Measurements from ENCODE around the gene DHX35.

Gene DHX35

GRCh38 chr20:39042279-39043150 is 80.4 kb downstream of the DHX35 start:
- TF ChIP-seq, protein P1, sequence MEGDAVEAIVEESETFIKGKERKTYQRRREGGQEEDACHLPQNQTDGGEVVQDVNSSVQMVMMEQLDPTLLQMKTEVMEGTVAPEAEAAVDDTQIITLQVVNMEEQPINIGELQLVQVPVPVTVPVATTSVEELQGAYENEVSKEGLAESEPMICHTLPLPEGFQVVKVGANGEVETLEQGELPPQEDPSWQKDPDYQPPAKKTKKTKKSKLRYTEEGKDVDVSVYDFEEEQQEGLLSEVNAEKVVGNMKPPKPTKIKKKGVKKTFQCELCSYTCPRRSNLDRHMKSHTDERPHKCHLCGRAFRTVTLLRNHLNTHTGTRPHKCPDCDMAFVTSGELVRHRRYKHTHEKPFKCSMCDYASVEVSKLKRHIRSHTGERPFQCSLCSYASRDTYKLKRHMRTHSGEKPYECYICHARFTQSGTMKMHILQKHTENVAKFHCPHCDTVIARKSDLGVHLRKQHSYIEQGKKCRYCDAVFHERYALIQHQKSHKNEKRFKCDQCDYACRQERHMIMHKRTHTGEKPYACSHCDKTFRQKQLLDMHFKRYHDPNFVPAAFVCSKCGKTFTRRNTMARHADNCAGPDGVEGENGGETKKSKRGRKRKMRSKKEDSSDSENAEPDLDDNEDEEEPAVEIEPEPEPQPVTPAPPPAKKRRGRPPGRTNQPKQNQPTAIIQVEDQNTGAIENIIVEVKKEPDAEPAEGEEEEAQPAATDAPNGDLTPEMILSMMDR (IDR thresholded peaks at IDR 0.05) = no peak
- Histone ChIP-seq H3K27ac (peak overlapping the region in 1 of 2 donors; percentile 28), H3K4me3 (no peak overlapping the region)
- no peak for DNase-seq (ENCODE audit: low spot score)

GRCh38 chr20:39044501-39044900 is 82.4 kb downstream of the DHX35 start:
- Histone ChIP-seq H3K4me3 (no peak overlapping the region), H3K27ac (no peak overlapping the region)
- no peak for DNase-seq (ENCODE audit: low spot score)
- TF ChIP-seq, protein P1 (IDR thresholded peaks at IDR 0.05) = no peak

DNA sequence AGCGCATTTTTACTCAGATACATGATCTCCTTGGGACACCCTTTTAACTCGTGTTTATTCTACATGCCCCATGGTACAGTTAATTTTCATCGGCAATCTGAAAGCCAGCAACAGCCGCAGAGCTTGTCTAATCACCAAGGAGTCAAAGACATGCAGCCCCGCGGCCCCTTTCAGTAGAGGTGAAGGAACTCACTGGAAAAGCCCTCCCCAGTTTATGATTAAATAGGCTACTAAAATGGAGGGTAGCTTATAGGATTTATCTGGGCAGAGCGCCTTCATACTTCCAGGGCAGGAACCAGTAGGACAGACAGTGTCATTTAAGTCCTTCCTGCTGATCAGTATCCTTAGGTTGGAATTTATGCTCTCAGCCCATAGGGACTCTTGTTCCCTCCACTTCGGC is 83.5 kb downstream of the DHX35 start:
- no peak overlapping the region for H3K27ac ChIP-seq
- DNase-seq (ENCODE audit: low spot score) = no peak
- TF ChIP-seq, protein P1 (IDR thresholded peaks at IDR 0.05) = no peak
- H3K4me3 ChIP-seq = no peak overlapping the region

GRCh38 chr20:39047417-39047985 is 85.4 kb downstream of the DHX35 start:
- no peak for DNase-seq (ENCODE audit: low spot score)
- TF ChIP-seq, protein P1 (IDR thresholded peaks at IDR 0.05) = no peak
- H3K27ac ChIP-seq = no peak overlapping the region
- no peak overlapping the region for H3K4me3 ChIP-seq

- Histone ChIP-seq H3K4me3 (no peak overlapping the region), H3K27ac (no peak overlapping the region)
- TF ChIP-seq, protein P1 (IDR thresholded peaks at IDR 0.05) = peak; percentile 95
- peak; percentile 82 for DNase-seq (ENCODE audit: low spot score)
Observed at GRCh38 chr20:39048000-39048696, 86.0 kb downstream of the DHX35 start.

- TF ChIP-seq, protein P1 (IDR thresholded peaks at IDR 0.05) = no peak
- no peak overlapping the region for H3K27ac ChIP-seq
- no peak overlapping the region for H3K4me3 ChIP-seq
- DNase-seq (ENCODE audit: low spot score) = no peak
Observed at GRCh38 chr20:39049148-39049547, 87.0 kb downstream of the DHX35 start.
